Heart right ventricle (tissue), 16 donors: Measurements from ENCODE around the gene AUP1. TPM values are rescaled to one million over a fixed set of nuclear protein-coding genes. Genes with fewer than 3 reads are reported as not detected.
A peak's percentile ranks its signal among the peaks of the same experiment; 100 is the strongest.

Source experiments
- ATAC-seq, 8 donors: fragments of 200-7000 bp; cut with Tn5 transposase; one replicate each; pipeline ENCODE4 v1.9.1; 2020; ENCODE audit warnings: mild to moderate bottlenecking in 8 of 8, moderate library complexity in 8 of 8, moderate number of reproducible peaks in 1 of 8
- DNase-seq, 2 donors: peaks; one replicate each; pipeline ENCODE4 v3.0.0-alpha.2; 2020
- H3K27ac ChIP-seq, 10 donors: fragments of 200-600 bp; sonication (generic) in 2 of 10; one replicate each; pipeline versions ENCODE4 v1.5.0 to v1.8.0; 2020 to 2022; ENCODE audit warnings: mild to moderate bottlenecking in 3 of 10
- H3K27me3 ChIP-seq, 7 donors: fragments of 200-600 bp; one replicate each; pipeline ENCODE4 v1.8.0; 2021 to 2022; ENCODE audit warnings: mild to moderate bottlenecking in 2 of 7
- H3K36me3 ChIP-seq, 9 donors: fragments of 200-600 bp; sonication (generic) in 1 of 9; one replicate each; pipeline versions ENCODE4 v1.5.0 to v1.8.0; 2020 to 2022; ENCODE audit warnings: mild to moderate bottlenecking in 2 of 9
- H3K4me1 ChIP-seq, 9 donors: fragments of 200-600 bp; sonication (generic) in 1 of 9; one replicate each; pipeline versions ENCODE4 v1.5.0 to v1.8.0; 2020 to 2022; ENCODE audit warnings: mild to moderate bottlenecking in 4 of 9
- H3K4me3 ChIP-seq, 10 donors: fragments of 200-600 bp; sonication (generic) in 2 of 10; one replicate each; pipeline versions ENCODE4 v1.5.0 to v1.8.0; 2020 to 2022; ENCODE audit warnings: mild to moderate bottlenecking in 7 of 10, moderate library complexity in 2 of 10
- H3K9me3 ChIP-seq, 11 donors: fragments of 200-600 bp in 10 of 11; sonication (generic) in 2 of 11; one replicate each; pipeline versions ENCODE4 v1.5.0 to v1.8.0; 2013 to 2022; ENCODE audit warnings: mild to moderate bottlenecking in 2 of 11, control low read depth in 1 of 11, moderate library complexity in 1 of 11
- WGBS, 2 donors: extraction: QIAGEN DNeasy Blood & Tissue Kit; methylation state at CpG; one replicate each; pipeline ENCODE4 v1.1.7; 2013; ENCODE audit warnings: inconsistent platforms in 1 of 2; 5-methylcytosine and 5-hydroxymethylcytosine counted together
- intact Hi-C, 10 donors: fragments of 100-400 bp; cut with DNase I; formaldehyde crosslinking; loops; one replicate each; pipeline versions ENCODE4 v1.11.1 to v1.14.2; 2022
- polyA plus RNA-seq, 2 donors: library from polyadenylated mRNA; stranded (reverse); fragments of 200-250 nt; gene quantifications; one replicate each; pipeline ENCODE4 v1.2.3, GENCODE V29; 2013
- total RNA-seq, 10 donors: library from RNA; stranded (reverse); fragmentation: NEBNext Ultra II Directional in 3 of 10; extraction: Animal tissue kit (Norgen Biotek cat#: 25700) in 3 of 10; gene quantifications; one replicate each; pipeline versions ENCODE4 v1.2.1 to v1.2.4, GENCODE V29; 2021 to 2023
- TF ChIP-seq, protein P1 (sequence below), 9 donors: fragments of 200-600 bp; sonication (generic) in 2 of 9; IDR thresholded peaks; one replicate each; pipeline versions ENCODE4 v1.5.0 to v1.8.0; 2021 to 2022; ENCODE audit warnings: antibody characterized with exemption in 9 of 9, mild to moderate bottlenecking in 5 of 9, moderate library complexity in 1 of 9
- donor health status: Arrhythmogenic right ventricular cardiomyopathy.
- donor health status: ischemic (EF 13 %, LVEDD 7.1; RV severe dilation, severe dysfunction).
- donor health status: healthy with polysubstance abuse.
- donor health status: DM: no; HTN: yes; CAD: no.
- donor health status: DM: no; HTN: no; CAD: no.
- donor health status: ischemic (EF 25% LVEDD 6.9; RV normal size, moderate dysfunction).
- donor health status: ischemic (EF 25% LVEDD 5.7; RV mildly dilated, moderate dysfunction).
- donor health status: healthy.
- donor health status: DM: yes; HTN: yes; CAD: no.
- donor health status: Ischemic cardiomyopathy.
- donor health status: ischemic (EF 35%, LVEDD 5.7; RV mildly dilated, moderate dysfunction).
- donor health status: nonischemic (EF 11% LVEDD 7.7; RV severe dilation, severe dysfunction).
- donor health status: DM: yes; HTN: yes; CAD: no.
- donor health status: PGD.
- donor health status: ischemic (EF 29% LVEDD 5.4; RV normal size, mild dysfunction).
- donor health status: nonischemic (EF 23%, LVEDD 6.1; RV moderate dilation, normal function).

The AUP1 gene
- total and polyA plus RNA-seq, 12 donors, result 31.4 to 163 (median 42.9) TPM

DNA sequence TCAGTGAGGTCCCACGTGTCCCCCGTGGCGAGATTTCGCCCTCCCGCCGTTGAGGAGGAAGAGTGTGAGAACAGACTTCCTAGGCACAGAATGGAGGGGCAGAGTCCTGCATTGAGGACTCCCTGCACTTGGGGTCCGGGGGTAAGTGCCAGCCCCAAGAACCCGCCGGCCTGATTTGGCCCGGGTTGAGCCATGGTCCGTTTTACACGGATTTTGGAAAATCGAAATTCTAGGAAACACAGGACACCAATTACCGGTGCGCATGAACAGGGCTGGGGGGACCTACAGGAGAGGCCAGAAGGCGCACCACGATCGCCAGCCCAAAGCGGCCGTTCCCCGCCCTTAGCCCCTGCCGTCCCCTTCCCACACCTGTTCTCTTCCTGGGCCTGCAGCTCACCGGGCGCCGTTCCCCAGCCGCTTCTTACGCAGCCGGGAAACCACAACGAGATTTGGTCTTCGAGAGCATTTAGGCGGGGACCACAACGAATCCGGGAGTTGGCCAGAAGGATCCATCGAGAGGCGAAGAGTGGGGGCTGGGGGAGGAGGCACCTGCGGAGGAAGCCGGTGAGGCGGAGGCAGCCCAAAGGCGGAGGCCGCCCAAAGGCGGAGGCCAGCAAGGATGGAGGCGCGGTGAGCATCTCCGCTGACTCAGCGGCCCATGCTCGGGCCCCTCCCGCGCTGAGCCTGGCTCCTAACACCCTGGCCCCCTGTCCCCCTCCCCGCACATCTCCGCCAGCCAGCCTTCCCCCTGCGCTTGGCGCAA lies 15.7 kb downstream of the AUP1 start:
- TF ChIP-seq, protein P1, sequence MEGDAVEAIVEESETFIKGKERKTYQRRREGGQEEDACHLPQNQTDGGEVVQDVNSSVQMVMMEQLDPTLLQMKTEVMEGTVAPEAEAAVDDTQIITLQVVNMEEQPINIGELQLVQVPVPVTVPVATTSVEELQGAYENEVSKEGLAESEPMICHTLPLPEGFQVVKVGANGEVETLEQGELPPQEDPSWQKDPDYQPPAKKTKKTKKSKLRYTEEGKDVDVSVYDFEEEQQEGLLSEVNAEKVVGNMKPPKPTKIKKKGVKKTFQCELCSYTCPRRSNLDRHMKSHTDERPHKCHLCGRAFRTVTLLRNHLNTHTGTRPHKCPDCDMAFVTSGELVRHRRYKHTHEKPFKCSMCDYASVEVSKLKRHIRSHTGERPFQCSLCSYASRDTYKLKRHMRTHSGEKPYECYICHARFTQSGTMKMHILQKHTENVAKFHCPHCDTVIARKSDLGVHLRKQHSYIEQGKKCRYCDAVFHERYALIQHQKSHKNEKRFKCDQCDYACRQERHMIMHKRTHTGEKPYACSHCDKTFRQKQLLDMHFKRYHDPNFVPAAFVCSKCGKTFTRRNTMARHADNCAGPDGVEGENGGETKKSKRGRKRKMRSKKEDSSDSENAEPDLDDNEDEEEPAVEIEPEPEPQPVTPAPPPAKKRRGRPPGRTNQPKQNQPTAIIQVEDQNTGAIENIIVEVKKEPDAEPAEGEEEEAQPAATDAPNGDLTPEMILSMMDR (IDR thresholded peaks at IDR 0.05), result no peak
- WGBS, 2 donors, result 2 to 6% methylated on average over 51 to 52 of the region's 52 CpGs
- Histone ChIP-seq H3K27me3 (peaks cover 46 to 100% (median 93%) of the 10 kb centered on the region in 7 donors), H3K27ac (no peak overlapping the region), H3K4me1 (peaks cover 8 to 34% (median 29%) of the 10 kb centered on the region in 9 donors), H3K9me3 (no peaks in the 10 kb centered on the region), H3K4me3 (peak overlapping the region in 2 of 10 donors; percentile 14 to 24), H3K36me3 (no peaks in the 10 kb centered on the region)
- intact Hi-C loops, result no loop called here
- ATAC-seq, result no peak
- DNase-seq, result no peak

DNA sequence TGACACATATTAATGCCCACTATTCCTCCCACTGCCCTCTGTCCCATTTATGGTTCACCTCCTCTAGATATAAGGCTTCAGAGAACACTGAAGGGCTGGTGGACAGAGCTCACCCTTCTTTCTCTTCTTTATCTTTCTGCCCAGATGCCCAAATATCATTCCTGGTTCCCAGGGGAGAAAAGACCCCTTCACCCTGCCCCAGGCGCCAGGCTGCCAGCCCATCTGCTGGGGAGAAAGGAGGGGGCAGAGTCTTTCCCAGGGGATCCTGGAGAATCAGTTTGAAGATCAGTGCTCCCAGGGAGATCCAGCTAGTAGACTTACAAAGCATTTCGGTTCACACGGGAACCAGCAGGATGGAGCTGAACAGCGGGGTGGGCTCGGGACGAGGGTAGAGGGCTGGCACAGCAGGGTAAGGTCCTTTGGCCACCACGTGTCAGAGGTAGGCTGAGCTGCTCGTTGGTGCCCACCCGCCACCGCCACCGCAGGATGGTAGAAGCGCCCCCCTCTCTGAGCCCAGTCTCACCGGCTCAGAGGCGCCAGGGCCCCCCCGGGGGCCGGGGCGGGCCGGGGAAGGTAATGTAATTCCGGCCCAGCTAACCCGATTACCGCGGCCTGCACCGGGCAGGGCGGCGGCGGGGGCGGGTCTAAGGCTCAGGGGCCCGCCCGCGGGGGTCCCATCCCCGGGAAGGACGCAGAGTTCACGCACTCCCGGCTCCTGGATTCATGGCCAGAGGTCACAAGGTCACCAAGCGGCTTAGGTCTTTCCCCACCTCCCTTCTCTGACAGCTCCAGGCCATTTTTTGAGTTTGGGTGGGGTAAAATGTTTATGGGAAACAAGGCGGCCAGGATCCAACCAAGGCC lies 16.5 kb downstream of the AUP1 start:
- DNase-seq (no peak), ATAC-seq (no peak)
- H3K27me3 ChIP-seq, result peaks cover 45 to 96% (median 85%) of the 10 kb centered on the region in 7 donors

DNA sequence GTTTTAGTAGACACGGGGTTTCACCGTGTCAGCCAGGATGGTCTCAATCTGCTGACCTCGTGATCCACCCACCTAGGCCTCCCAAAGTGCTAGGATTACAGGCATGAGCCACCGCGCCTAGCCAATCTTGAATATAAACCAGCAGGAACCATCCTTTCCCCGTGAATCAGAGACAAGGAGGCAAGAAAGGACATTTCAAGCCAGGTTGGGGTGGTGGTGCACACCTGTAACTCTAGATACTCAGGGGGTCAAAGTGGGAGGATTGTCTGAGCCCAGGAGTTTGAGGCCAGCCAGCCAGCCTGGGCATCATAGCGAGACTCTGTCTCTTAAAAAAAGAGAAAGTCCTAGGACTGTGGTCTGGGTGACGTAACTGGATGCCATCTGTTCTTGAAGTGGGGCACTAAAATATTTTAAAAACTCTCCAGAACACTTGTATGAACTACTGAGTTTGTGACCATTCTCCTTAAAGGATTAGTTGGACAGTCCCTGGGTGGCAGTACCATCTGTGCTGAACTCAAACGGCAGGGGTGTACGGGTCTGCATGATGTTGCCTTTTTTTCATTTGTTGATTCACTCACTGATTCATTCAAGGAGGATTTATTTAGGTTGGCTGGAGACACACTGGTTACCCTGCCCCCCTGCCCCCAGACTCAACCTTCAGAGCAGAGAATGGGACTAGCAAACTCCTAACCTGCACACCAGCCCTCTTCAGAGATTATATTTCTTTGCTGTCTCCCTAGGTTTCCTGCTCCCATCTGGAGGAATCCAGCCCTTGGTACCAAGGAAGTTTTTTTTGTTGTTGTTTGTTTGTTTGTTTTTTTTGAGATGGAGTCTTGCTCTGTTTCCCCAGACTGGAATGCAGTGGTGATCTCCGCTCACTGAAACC lies 18.2 kb downstream of the AUP1 start:
- Histone ChIP-seq H3K4me3 (no peak overlapping the region), H3K4me1 (peaks cover 9 to 44% (median 36%) of the 10 kb centered on the region in 9 donors), H3K36me3 (peaks cover 0 to under 1% (median 0%) of the 10 kb centered on the region in 9 donors), H3K27me3 (peaks cover 38 to 80% (median 68%) of the 10 kb centered on the region in 7 donors), H3K27ac (no peak overlapping the region), H3K9me3 (no peaks in the 10 kb centered on the region)
- no peak for ATAC-seq
- intact Hi-C loops, result no loop called here
- 35 to 38% methylated on average over 11 of the region's 11 CpGs for WGBS, 2 donors
- no peak for DNase-seq
- TF ChIP-seq, protein P1 (IDR thresholded peaks at IDR 0.05), result no peak

More for the DNA sequence above, 16.5 kb downstream of the AUP1 start:
- intact Hi-C loops, result no loop called here
- no peaks in the 10 kb centered on the region for H3K9me3 ChIP-seq
- no peak overlapping the region for H3K27ac ChIP-seq
- no peaks in the 10 kb centered on the region for H3K36me3 ChIP-seq
- 5 to 7% methylated on average over 32 to 36 of the region's 36 CpGs for WGBS, 2 donors
- no peak overlapping the region for H3K4me3 ChIP-seq
- H3K4me1 ChIP-seq, result peaks cover 8 to 39% (median 33%) of the 10 kb centered on the region in 9 donors
- TF ChIP-seq, protein P1 (IDR thresholded peaks at IDR 0.05), result no peak
